ENCODE results near the gene SEPTIN2.
"Not testable (repeated sequence)": the region's sequence is repeated elsewhere in the genome, so short reads cannot be mapped to it uniquely, and the experiment has no call there.

The SEPTIN2 gene

DNA sequence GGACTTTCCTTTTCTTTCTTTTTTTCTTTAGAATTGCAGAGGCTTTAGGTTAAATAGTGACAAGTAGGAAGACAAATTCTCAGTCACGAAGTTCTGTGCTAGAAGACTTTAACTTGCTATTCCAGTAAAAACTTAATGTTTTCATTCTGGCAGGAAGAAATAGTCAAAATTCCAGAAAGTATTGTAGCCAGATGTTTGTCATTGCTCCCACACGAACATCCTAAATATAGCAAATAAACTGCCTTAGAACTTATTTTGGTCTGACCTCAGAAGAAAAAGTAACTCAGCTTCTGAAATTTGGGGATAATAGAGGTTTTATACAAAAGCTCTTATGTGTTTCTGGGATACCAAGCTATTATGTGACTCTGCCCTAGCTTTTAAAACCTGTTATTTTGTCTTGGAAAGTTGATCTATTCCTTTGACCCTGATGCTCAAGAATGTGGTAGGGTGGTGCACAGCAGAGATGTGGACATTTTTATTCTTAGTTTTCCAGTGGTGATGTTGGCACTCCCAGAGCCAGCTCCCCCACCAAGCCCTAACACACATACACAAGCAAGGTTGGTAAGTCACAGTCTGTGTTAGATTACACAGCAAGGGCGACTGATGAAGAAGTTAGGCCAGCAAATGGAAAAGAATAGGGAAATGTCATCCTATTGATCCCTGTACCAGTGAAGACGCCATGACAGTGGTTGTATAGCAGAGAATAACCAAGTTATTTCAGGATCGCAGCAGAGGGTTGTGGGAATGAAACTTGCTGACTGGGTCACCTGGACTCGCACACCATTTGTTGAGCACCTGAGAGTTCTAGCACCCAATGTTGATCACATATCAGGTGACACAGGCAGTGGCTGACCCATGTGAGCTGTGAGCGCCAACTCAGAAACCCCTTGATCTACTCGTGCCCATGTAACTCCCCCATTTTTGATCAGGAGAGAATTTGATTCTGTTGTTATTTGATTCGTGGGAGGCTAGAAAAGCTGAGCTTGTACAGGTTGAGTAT, 64.1 kb downstream of the SEPTIN2 start:
- DNase-seq (ENCODE audit: low read depth in 2 of 3, low spot score in 2 of 3), result no peak

DNA sequence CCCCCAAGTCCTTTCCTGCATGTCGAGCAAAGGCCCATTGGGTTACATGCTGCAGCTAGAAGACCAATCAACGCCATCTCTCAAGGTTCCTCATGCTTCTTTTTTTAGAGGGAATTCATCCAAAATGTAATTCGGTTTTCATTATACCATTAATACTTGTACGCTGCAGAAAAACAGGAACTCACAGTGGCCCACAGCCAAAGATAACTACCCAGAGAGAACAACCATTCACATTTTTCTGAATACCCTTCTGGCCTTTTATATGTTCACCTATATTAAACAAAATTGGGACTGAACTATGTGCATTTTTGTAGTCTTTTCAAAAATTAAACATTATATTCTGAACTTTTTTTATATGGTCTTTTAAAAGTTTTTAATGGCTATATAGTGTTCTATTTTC, 66.1 kb downstream of the SEPTIN2 start:
- no peak for DNase-seq (ENCODE audit: low read depth in 2 of 3, low spot score in 2 of 3)

DNA sequence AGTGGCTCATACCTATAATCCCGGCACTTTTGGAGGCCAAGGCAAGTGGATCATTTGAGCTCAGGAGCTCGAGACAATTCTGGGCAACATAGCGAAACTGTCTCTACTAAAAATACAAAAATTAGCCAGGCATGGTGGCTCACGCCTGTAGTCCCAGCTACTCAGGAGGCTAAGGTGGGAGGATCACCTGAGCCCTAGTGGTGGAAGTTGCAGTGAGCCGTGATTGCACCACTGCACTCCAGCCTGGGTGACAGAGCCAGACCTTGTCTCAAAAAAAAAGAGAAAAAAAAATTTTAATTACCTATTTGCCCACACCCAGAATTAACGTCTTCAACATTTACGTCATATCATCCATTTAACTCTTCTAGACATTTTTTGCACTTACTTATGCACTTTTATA, 69.7 kb downstream of the SEPTIN2 start:
- not testable (repeated sequence) for DNase-seq (ENCODE audit: low read depth in 2 of 3, low spot score in 2 of 3)

DNA sequence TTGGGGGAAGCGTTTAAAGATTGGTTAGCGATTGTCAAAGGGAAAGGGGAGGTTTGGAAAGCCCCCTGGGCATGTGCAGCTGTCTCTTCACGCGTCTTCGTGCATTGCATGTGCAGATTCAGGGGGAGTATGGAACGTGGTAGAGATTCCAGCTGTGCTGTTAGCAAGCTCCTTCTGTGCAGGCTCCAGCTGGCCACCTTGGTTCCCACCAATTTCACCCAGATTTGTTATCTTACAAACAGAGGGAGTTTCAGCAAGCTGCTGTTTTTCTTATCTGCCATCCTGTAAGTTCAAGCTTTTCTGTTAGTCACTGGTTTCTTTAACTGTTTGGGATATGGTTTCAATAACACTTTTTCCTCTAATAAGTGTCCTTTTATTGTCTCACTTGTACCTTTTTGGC, 70.8 kb downstream of the SEPTIN2 start:
- DNase-seq (ENCODE audit: low read depth in 2 of 3, low spot score in 2 of 3), result no peak

DNA sequence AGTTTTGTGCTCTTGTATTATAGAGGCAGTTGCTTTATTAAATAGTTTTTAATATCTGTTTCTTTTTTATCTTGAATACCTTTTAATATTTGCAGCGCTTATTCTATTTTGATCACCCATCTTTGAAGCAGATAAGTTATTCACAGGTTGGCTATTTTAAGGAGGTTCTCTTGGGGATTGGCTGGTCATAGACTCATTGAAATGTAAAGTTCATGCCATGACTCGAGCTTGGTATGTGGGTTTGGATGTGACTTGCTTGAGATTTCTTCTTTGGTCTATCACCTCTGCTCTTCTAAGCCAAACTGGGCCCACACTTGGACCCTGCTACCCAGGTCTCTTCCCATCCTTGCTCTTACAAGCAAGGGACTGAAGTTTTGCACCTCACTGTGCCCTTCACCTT, 74.0 kb downstream of the SEPTIN2 start:
- DNase-seq (ENCODE audit: low read depth in 2 of 3, low spot score in 2 of 3), result no peak

DNA sequence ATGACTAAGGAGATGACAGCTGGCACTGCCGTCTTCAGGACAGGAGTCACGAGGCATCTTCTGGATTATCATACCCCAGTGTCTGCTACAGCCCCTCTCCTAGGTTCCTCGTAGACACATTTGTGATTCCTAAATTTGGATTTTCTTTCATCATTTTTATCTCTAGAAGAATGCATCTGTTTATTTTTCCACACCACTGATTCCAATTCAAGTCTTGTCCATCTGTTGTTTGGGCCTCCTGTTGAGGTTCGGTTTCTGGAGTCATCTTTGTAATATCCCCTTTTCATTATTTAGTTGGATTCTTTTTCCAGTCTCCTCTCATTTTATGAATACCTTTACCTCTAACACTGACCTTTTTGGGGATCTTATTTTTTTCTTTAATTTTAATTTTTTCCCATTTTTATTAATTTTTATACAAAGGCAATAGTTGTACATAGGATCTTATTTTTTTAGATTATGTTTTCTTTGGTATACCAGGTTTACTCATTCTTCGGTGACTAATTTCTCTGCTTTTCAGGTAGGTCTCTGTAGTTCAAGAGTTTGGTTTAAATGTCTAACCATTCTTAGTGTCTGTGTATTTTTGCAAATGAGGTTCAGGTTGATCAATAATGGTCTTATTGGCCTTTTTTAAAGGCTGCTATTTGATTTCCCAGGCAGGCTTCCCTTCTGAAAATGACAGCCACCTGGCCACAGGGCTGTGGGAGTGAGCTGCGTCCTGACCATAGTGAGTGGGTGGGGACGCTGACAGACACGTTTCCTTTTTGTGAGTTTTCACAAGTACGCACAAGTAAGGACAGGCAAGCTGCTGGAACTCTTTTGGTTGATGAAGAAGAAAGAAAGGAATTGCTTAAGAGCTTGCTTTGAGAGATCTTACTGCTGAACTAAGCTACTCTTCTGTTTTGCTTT, 74.8 kb downstream of the SEPTIN2 start:
- DNase-seq (ENCODE audit: low read depth in 2 of 3, low spot score in 2 of 3), result no peak

DNA sequence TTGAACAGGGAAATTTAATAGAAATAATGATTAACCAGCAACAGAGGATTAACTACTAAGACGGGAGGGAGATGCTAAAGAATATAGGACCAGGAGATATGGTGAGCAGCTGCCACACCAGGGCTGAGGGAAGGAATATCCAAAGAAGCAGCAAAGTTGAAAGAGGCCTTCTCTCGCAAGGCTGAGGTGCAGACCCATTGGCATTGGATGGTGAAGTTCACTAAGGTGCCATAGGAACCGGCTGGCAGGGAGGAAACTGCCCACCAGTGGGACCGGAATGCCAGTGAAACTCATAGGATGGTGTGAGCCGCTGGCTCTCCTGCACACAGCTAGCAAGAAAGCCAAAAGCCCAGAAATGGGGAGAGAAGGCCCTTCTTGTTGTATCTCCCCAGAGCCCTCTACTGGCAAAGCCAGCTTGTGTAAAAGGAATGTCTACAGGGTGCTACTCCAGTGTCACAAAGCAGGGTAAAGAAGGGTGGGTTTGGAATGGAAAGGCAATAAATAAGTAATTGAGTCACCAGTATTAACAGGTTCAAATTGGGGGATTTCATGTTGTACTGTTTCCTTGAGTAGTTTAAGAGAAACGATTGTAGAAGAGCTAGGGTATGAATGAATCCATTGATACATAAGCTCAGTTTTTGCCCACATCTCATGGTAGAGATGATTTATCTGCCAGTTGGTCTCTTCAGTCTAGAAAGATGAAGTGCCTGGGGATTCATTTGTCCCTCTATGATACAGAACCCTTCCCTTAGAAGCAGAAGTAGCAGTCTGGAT, 76.4 kb downstream of the SEPTIN2 start:
- no peak for DNase-seq (ENCODE audit: low read depth in 2 of 3, low spot score in 2 of 3)

DNA sequence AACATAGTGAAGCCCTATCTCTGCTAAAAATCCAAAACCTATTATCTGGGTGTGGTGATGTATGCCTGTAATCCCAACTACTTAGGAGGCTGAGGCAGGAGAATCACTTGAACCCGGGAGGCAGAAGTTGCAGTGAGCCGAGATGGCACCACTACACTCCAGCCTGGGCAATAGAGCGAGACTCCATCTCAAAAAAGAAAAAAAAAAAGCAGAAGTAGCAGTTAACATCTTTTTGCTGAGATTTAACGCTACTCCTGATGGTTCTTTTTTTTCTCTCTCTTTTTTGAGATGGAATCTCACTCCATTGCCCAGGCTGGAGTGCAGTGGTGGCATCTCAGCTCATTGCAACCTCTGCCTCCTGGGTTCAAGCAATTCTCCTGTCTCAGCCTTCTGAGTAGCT, 77.0 kb downstream of the SEPTIN2 start:
- DNase-seq (ENCODE audit: low read depth in 2 of 3, low spot score in 2 of 3), result not testable (repeated sequence)

DNA sequence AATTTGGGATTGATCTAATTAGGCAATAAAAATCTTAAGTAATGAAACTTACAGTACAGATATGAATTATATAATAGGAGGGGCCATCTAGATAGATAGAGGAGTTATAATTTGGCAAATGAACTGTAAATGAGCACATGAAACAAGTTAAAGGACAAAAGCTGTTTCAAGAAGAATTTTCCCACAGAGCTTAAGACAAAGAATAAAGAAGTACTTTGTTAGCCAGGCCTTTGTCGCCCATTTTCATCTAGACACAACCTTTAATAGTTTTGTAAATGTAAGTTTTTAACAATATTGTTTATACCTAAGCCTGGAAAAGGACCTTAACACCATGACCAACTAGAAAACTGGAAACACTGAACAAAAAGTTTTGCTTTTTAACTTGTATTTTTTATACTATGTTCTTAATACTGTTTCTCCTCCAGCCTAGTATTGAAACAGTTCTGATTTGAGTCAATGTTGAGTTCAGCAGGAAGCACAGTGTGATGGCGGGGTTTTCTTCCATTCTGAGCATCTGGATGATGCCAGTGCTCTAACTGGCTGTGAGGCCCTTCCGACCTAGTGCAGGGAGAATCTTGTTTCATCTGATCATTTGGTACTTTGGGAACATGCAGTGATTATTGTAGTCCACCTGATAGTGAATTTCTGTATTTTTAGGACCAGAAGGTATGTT, 77.9 kb downstream of the SEPTIN2 start:
- DNase-seq (ENCODE audit: low read depth in 2 of 3, low spot score in 2 of 3), result no peak

DNA sequence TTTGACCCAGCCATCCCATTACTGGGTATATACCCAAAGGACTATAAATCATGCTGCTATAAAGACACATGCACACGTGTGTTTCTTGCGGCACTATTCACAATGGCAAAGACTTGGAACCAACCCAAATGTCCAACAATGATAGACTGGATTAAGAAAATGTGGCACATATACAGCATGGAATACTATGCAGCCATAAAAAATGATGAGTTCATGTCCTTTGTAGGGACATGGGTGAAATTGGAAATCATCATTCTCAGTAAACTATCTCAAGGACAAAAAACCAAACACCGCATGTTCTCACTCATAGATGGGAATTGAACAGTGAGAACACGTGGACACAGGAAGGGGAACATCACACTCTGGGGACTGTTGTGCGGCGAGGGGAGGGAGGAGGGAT, 81.1 kb downstream of the SEPTIN2 start:
- DNase-seq (ENCODE audit: low read depth in 2 of 3, low spot score in 2 of 3), result not testable (repeated sequence)

DNA sequence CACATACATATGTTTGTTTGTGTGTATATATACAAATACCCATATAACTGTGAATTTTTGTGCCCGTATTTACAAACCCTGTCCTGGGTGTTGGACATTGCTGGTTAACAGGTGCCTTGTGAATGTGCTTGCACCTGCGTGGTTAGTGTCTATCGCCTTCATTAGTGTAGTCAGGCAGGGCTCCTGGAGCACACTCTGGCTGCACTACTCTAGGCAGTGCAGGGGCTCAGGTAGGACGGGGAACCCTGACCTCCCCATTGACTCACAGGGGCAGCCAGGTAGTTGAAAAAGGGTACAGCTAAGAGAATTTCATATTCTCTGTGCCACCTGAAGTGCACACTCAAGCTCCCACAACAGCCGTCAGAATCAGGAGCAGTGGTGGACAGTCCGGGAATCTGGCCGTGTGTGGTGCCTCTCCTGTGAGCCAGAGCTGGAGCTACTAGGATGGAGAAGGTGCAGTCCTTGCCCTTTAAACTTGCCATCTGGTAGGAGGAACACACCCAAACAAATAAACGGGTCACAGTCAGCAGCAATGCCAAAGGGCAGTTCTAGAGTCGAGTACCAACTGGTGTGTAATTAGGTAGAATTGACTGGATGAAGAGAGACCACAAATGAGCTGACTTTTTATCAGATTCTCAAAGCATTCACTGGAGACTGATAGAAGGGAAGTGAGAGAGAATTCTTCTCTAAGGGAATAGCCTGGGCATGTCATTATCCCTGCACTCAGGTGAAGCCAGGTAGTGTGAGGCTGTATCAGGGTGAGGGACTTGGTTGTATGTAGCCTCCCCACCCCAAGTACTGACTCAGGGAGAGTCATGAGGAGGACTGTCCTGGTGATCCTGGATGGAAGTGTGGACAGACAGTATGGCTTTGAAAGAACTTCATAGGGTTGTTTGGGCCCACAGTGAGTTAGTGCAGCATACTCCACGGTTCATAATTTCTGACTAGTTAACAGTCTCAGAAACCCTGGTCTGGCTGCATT, 84.5 kb downstream of the SEPTIN2 start:
- DNase-seq (ENCODE audit: low read depth in 2 of 3, low spot score in 2 of 3), result no peak
